GM12865 (cell line): ENCODE data around the gene WLS.
"Not testable (repeated sequence)": the region's sequence is repeated elsewhere in the genome, so short reads cannot be mapped to it uniquely, and the experiment has no call there.

ENCODE experiments used
- DNase-seq: peaks from one replicate; pipeline ENCODE4 v3.0.0; 2010; ENCODE audit warnings: low read depth
- H3K4me3 ChIP-seq: 2 replicates; pipeline ENCODE4 v1.5.1; 2011; ENCODE audit warnings: mild to moderate bottlenecking, low read depth, low read length, control low read depth
- TF ChIP-seq, protein P1 (sequence below): IDR thresholded peaks from 2 replicates; pipeline ENCODE4 v1.5.1; 2011; ENCODE audit warnings: low read length, control low read depth, low read depth, inconsistent platforms; ENCODE audit not compliant: insufficient read depth; ENCODE audit errors: missing control alignments

WLS gene

DNA sequence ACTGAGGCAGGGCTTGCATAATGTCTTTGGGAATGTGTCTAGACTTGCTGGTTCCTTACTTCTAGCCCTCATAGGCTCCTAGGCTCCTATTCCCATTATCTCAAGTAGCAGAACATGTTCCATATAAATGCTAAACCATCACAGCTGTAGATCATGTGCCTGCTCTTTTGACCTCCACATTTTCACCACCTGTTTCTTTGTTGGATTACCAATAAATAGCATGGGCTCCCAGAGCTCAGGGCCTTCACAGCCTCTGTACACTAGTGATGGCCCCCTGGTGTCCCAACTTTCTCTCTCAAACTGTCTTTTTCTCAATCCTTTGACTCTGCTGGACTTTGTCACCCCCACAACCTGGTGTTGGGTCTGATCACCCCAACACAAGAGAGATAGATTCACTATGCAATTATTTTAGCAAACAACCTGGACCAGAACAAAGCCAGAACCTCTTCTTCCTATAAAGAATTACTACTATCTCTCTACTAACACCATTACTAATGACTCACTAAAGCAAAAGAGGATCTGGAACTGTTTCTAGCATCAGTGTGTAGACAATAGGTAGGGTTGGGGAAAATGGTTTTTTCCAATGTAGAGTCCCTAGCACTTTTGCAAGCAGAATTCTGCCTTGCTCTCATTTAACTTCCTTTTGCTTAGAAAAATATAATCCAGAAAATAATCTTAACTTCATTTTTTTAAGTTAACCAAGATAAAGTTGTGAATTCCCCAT, 51.7 kb downstream of the WLS start:
- no peak overlapping the region for H3K4me3 ChIP-seq
- peak; percentile 34 for DNase-seq
- TF ChIP-seq, protein P1, sequence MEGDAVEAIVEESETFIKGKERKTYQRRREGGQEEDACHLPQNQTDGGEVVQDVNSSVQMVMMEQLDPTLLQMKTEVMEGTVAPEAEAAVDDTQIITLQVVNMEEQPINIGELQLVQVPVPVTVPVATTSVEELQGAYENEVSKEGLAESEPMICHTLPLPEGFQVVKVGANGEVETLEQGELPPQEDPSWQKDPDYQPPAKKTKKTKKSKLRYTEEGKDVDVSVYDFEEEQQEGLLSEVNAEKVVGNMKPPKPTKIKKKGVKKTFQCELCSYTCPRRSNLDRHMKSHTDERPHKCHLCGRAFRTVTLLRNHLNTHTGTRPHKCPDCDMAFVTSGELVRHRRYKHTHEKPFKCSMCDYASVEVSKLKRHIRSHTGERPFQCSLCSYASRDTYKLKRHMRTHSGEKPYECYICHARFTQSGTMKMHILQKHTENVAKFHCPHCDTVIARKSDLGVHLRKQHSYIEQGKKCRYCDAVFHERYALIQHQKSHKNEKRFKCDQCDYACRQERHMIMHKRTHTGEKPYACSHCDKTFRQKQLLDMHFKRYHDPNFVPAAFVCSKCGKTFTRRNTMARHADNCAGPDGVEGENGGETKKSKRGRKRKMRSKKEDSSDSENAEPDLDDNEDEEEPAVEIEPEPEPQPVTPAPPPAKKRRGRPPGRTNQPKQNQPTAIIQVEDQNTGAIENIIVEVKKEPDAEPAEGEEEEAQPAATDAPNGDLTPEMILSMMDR: no peak

DNA sequence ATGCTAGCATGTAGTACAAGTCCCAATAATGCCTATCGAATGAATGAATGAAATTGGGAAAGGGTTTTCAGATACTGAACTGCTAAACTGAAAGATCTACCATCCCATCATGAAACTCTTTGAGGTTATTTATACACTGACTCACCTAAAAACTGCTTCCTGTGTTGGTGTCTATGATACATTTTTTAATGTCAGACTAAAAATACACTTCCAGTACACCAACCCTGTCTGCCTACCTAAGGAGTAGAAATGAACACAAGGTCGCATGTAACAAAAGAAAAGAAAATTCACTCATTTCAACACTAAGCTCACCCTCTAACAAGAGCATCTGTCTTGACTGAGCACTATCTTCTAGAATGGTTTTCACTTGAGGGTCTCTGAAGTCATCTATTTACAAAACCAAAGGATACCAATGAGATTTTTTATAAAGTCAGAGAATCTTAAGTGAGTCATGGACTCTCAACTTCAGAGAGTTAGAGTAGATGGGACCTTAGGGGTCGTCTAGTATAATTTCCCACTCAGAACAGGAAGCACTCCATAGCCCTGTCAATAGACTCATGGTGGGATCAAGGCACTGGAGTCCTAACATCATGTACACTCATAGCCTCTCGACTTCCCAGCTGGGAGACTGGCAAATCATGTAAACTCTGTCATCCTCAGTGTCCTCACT, 53.4 kb downstream of the WLS start:
- peak; percentile 40 for DNase-seq
- no peak overlapping the region for H3K4me3 ChIP-seq
- TF ChIP-seq, protein P1: no peak

DNA sequence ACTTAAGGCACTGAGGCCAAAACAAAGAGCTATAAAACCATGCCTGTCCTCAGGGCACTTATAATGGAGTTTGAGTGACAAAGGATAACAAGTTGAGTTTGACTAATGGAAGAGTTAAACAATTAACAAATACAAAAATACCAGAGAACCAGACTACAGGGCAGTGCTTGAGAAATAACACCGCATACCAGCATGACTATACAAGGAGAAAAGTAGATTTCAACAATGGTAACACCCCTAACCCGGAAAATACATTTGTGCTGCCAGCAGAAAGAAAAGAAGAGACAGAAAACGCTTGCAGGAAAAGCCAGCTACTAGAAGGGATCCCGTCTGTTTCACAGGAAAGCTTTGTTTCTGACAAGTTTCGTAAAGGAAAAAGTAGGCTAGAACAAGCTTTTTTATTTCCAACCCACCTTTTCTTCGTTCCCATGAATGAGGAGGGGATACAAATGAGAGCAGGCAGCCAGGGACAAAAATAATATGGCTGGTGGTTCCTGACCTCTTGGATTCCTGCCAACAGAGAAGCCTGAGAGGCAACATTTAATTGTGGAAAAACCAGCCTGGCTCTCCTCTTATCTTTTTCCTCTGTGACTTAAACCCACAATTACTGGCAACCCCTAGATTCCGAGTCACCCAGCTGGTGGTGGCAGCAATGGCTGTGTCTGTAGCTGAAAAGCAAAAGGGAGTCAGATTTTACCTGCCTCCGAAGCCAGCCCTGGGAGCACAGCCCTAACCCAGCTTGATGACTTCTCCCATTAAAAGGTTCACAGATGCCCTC, 56.5 kb downstream of the WLS start:
- TF ChIP-seq, protein P1: no peak
- no peak overlapping the region for H3K4me3 ChIP-seq
- no peak for DNase-seq

DNA sequence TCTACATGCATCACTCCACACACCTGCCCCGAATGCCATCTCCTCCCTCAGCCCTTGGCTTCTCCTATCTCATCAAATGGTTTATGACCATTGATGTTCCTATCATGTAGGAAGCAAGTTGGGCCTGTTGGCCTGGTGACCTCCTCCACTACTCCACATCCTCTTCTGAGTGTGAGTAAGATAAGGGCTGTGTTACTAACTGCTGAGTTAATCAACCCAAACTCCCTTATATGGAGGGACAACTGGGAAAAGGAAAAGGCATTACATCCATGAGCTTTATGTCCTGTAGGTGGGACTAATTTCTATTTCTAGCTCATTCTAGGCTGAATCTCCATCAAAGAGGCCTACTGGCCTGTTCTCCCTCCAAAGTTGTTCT, 57.6 kb downstream of the WLS start:
- no peak overlapping the region for H3K4me3 ChIP-seq
- TF ChIP-seq, protein P1: no peak
- DNase-seq: no peak

DNA sequence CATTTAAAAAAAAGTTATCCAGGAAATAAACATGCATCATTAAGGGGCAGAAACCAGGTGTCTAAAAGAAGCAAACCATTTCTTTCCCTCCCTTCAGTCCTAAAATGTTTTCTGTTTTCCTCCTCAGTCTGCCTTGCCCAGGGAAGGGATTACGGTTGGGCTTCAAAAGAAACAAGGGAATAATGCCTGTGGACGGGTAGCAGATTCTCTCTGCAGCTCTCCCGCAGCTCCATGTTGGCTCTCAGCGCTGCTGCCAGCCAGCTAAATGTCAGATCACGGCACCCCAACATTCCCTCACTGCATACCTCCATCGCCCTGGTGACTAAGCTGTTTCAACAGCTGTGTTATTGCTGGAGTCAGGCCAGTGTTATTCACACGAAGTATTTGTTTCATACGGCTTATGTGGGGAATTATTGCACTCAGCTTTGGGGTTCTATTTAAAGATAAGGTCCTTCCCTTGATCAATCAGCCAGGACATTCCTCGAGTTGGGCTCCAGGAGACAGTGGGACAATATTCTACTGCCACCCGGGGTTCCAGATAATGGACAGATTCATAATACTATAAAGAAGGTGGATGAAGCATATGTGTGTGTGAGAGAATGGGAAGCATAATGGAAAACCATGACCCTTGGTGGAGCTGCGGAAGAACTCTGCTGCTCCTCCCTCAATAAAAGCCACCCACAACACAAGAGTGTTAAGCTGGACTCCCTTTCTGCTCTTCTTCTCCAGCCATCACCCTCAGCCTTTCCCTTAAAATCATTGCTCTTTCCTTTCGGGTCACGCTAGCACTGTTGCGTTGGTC, 58.2 kb downstream of the WLS start:
- no peak overlapping the region for H3K4me3 ChIP-seq
- DNase-seq: no peak
- TF ChIP-seq, protein P1: no peak

DNA sequence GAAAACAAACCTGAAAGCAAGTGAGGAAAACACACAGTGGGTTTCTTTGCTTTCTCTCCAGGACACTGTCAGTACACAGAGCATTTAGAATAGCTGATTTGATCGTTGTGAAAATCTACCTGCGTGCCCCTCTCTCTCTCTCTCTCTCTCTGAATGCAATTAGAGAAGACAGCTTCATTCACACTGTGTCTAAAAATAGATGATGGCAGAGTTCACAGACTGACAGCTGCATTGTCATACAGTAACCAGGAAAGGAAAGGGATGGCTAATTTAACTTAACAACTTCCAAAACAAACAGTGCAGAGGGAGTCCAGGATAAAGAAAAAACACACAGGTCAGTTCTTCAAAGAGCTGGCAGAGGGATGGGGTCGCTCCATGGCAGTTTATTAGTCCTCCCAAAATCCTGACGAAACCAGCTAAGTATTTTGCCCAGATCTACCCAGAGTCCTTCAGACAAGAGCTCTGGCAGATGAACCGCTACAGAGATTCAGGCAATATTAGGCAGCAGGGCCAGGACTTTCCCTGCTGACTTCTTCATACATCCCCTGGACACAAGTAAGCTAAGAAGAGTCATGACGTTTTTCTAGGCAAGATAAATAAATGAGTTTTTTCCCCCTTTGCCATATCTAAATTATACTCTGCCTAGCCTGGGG, 58.9 kb downstream of the WLS start:
- no peak for DNase-seq
- TF ChIP-seq, protein P1: no peak
- H3K4me3 ChIP-seq: no peak overlapping the region

DNA sequence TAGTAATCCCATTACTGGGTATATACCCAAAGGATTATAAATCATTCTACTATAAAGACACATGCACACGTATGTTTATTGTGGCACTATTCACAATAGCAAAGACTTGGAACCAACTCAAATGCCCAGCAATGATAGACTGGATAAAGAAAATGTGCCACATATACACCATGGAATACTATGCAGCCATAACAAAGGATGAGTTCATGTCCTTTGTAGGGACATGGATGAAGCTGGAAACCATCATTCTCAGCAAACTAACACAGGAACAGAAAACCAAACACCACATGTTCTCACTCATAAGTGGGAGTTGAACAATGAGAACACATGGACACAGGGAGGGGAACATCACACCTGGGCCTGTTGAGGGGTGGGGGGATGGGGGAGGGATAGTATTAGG, 60.5 kb downstream of the WLS start:
- not testable (repeated sequence) for H3K4me3 ChIP-seq, DNase-seq
